ENCODE results near the gene PCCA.

Gene PCCA

DNA sequence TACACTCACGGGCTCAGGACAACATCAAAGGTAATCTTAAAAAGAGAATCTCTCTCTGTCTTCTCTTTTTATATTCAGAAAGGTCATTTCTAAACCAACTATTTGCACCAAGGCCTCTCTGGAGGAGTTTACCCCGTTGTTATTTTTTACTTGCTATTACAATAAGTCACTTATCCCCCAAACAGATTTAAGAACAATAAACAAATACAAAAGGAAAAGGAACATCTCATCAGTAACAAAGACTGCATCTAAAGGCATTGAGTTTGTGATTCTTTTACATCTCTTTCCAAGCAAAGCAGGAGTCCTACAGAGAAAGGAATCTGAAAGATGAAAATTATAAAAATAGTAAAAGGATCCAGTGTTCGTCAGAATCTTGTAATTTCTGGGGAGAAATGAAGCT, 424.3 kb downstream of the PCCA start:
- DNase-seq (ENCODE audit: extremely low read depth, low read depth), result no peak
- H3K4me3 ChIP-seq (replicated peaks; ENCODE audit: low read depth, low read length), result no peak overlapping the region
- TF ChIP-seq, protein P1, sequence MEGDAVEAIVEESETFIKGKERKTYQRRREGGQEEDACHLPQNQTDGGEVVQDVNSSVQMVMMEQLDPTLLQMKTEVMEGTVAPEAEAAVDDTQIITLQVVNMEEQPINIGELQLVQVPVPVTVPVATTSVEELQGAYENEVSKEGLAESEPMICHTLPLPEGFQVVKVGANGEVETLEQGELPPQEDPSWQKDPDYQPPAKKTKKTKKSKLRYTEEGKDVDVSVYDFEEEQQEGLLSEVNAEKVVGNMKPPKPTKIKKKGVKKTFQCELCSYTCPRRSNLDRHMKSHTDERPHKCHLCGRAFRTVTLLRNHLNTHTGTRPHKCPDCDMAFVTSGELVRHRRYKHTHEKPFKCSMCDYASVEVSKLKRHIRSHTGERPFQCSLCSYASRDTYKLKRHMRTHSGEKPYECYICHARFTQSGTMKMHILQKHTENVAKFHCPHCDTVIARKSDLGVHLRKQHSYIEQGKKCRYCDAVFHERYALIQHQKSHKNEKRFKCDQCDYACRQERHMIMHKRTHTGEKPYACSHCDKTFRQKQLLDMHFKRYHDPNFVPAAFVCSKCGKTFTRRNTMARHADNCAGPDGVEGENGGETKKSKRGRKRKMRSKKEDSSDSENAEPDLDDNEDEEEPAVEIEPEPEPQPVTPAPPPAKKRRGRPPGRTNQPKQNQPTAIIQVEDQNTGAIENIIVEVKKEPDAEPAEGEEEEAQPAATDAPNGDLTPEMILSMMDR (IDR thresholded peaks at IDR 0.05; ENCODE audit: low read depth, low read length, missing control alignments), result no peak

DNA sequence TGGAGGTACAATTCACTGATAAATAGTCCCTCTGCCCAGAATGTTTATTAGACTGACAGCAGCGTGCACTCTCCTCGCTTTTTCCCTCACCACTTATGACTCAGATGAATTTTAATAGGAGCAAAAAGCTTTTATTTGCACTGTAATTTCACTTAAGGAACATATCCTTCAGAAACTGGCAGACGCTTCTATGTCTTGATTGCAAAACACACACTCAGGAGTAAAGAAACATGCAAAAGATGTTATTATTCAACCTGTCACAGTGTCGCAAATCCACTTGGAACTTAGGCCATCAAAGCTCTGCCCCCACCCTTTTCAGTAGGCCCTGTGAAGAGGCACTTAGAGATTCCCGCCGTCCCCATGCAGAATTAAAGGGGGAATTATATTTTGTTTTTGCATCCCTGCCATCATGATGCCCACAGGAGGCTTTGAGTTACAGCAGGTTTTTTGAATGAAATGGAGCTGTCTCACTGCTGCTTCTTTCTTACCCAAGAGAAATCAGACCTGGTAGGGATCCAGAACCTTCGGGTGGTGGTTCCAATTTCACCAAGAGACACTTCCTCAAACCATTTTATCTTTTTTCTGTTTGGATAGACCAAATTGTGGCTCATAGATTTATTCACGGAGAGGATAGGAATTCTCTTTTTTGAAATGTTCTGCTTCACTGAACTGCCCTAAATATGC, 425.2 kb downstream of the PCCA start:
- DNase-seq (ENCODE audit: extremely low read depth, low read depth), result no peak
- TF ChIP-seq, protein P1 (IDR thresholded peaks at IDR 0.05; ENCODE audit: low read depth, low read length, missing control alignments), result no peak
- H3K4me3 ChIP-seq (replicated peaks; ENCODE audit: low read depth, low read length), result no peak overlapping the region

DNA sequence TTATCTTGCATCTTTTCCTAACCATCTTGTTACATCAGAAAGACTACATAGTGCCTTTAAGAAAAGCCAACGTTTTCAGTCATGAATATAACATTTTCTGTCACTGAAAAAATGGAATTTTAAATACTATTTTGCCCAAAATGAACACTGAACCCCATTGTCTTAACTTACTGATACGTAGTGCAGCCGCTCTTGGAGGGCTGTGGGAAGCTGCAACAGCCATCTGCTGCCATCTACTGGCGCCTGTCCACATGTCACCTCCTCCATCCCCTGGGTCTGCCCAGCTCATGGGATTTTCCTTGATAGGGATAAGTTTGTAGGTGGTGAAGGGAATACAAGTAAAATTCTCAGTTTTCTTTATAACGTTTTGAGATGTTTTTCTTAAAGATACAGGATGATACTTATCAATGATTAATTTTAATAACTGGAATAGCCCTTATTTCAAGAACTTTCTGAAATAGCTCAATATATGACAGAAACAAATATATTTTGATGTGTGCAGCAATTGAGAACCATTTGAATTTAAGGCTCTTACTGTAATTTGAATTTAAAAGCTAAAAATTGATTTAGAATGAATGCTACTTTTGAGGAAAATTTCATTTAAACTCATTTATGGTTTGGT, 426.0 kb downstream of the PCCA start:
- H3K4me3 ChIP-seq (replicated peaks; ENCODE audit: low read depth, low read length), result no peak overlapping the region
- TF ChIP-seq, protein P1 (IDR thresholded peaks at IDR 0.05; ENCODE audit: low read depth, low read length, missing control alignments), result peak; percentile 94

DNA sequence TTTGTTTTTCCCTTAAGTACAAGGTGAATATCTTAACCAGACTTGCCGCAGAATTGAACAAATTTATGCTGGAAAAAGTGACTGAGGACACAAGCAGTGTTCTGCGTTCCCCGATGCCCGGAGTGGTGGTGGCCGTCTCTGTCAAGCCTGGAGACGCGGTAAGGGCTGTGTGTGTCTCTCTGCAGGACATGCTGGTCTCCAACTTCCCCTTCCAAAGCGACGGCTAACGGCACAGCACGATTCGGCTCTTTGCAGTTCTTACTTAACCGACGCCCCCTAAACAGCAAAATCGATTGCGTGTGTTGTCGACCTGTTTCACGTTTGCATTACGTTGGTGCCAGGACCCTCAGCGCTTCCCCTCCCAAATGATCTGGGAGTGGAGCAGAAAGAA, 426.5 kb downstream of the PCCA start:
- no peak overlapping the region for H3K4me3 ChIP-seq (replicated peaks; ENCODE audit: low read depth, low read length)
- TF ChIP-seq, protein P1 (IDR thresholded peaks at IDR 0.05; ENCODE audit: low read depth, low read length, missing control alignments), result no peak
- DNase-seq (ENCODE audit: extremely low read depth, low read depth), result no peak

More for the DNA sequence above, 426.0 kb downstream of the PCCA start:
- DNase-seq (ENCODE audit: extremely low read depth, low read depth), result peak; percentile 71

DNA sequence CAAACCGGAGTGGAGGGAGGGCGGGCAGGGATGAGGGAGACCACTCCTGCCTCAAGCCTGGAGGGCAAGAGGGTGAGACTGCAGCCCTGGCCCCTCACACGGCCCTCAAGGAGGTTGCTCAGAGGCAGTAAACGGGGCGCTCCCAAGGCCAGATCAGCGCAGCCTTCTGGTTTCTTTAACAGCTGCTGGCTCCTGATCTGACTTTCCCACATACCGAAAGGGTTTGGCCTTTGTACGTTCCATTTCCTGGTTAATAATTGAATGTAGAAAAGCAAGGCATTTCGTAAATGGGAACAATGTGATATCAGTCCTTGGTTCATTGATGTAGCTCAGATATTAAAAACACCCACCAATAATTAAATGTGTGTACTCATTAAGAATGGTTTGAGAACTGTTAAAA, 428.2 kb downstream of the PCCA start:
- no peak for DNase-seq (ENCODE audit: extremely low read depth, low read depth)
- H3K4me3 ChIP-seq (replicated peaks; ENCODE audit: low read depth, low read length), result no peak overlapping the region
- TF ChIP-seq, protein P1 (IDR thresholded peaks at IDR 0.05; ENCODE audit: low read depth, low read length, missing control alignments), result no peak

DNA sequence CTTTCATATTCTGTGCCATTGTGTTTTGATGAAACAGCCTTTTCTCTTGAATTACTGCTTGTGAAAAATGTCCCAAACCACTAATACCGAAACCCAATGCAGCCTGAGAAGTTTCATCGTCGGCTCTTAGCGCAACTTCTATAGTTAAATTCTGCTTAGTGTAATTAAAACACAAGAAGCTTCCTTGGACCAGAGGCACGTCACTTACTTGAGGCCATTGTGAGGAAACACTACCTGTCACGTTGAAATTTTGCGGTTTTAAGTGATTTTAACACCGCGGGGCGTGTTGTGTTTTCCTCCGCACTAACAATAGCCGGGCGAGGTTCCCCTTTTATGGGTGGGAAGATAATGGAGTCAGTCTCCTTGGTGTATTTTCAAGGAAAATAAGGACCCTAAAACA, 428.8 kb downstream of the PCCA start:
- no peak overlapping the region for H3K4me3 ChIP-seq (replicated peaks; ENCODE audit: low read depth, low read length)
- TF ChIP-seq, protein P1 (IDR thresholded peaks at IDR 0.05; ENCODE audit: low read depth, low read length, missing control alignments), result no peak
- no peak for DNase-seq (ENCODE audit: extremely low read depth, low read depth)
